Neural progenitor cell (in vitro differentiated cells): Measurements from ENCODE around the gene FBN2. TPM values are rescaled to one million over a fixed set of nuclear protein-coding genes. Genes with fewer than 3 reads are reported as not detected.

Experiments
- DNase-seq: peaks from one replicate; pipeline ENCODE4 v3.0.0-alpha.2; 2016; ENCODE audit warnings: low spot score
- H2AFZ ChIP-seq: fragments of 200-600 bp; sonication (generic); replicated peaks from 2 replicates; pipeline ENCODE4 v1.6.1; 2016; ENCODE audit warnings: antibody characterized with exemption
- H3F3A ChIP-seq: fragments of 200-600 bp; sonication (generic); 2 replicates; pipeline ENCODE4 v1.6.1; 2016; ENCODE audit warnings: antibody characterized with exemption, low read depth
- H3K27ac ChIP-seq: fragments of 200-600 bp; sonication (generic); 2 replicates; pipeline ENCODE4 v1.5.1; 2016; ENCODE audit warnings: mild to moderate bottlenecking
- H3K27me3 ChIP-seq: fragments of 200-600 bp; sonication (generic); 2 replicates; pipeline ENCODE4 v1.6.1; 2016; ENCODE audit warnings: mild to moderate bottlenecking, moderate library complexity
- H3K36me3 ChIP-seq: fragments of 200-600 bp; sonication (generic); 2 replicates; pipeline ENCODE4 v1.5.1; 2016
- H3K4me1 ChIP-seq: fragments of 200-600 bp; sonication (generic); 2 replicates; pipeline ENCODE4 v1.6.1; 2016; ENCODE audit warnings: mixed run types
- H3K4me2 ChIP-seq: fragments of 200-600 bp; sonication (generic); 2 replicates; pipeline ENCODE4 v1.6.1; 2016
- H3K4me3 ChIP-seq: fragments of 200-600 bp; sonication (generic); 2 replicates; pipeline ENCODE4 v1.5.1; 2016
- H3K79me2 ChIP-seq: fragments of 200-600 bp; sonication (generic); 2 replicates; pipeline ENCODE4 v1.6.1; 2016; ENCODE audit warnings: low read depth
- H3K9ac ChIP-seq: fragments of 200-600 bp; sonication (generic); 2 replicates; pipeline ENCODE4 v1.6.1; 2016
- H3K9me3 ChIP-seq: fragments of 200-600 bp; sonication (generic); 2 replicates; pipeline ENCODE4 v1.5.1; 2016; ENCODE audit warnings: low read depth
- H4K20me1 ChIP-seq: fragments of 200-600 bp; sonication (generic); 2 replicates; pipeline ENCODE4 v1.6.1; 2016; ENCODE audit warnings: low read depth
- H3K27ac Mint-ChIP-seq: 3 replicates; pipeline ENCODE4 v1.8.0; 2021; ENCODE audit warnings: mixed read lengths
- H3K27me3 Mint-ChIP-seq: 2 replicates; pipeline ENCODE4 v1.8.0; 2022; ENCODE audit warnings: low read depth, mild to moderate bottlenecking, inconsistent platforms, moderate library complexity, mixed read lengths; ENCODE audit not compliant: insufficient read depth
- H3K36me3 Mint-ChIP-seq: 3 replicates; pipeline ENCODE4 v1.8.0; 2021; ENCODE audit warnings: mixed read lengths
- H3K4me1 Mint-ChIP-seq: 3 replicates; pipeline ENCODE4 v1.8.0; 2021; ENCODE audit warnings: mixed read lengths
- H3K4me3 Mint-ChIP-seq: 3 replicates; pipeline ENCODE4 v1.8.0; 2021; ENCODE audit warnings: mild to moderate bottlenecking, moderate library complexity, mixed read lengths
- H3K9me3 Mint-ChIP-seq: 3 replicates; pipeline ENCODE4 v1.8.0; 2020; ENCODE audit warnings: mixed read lengths
- EZH2 ChIP-seq: fragments of 200-600 bp; sonication (generic); IDR thresholded peaks from 2 replicates; pipeline ENCODE4 v1.6.1; 2017; ENCODE audit warnings: antibody characterized with exemption, mild to moderate bottlenecking, moderate library complexity
- EZH2phosphoT487 ChIP-seq: fragments of 200-600 bp; sonication (generic); IDR thresholded peaks from 2 replicates; pipeline ENCODE4 v1.6.1; 2017; ENCODE audit warnings: antibody characterized with exemption
- total RNA-seq: library from RNA; depleted of rRNA; stranded (reverse); fragments of >200 nt; gene quantifications from 2 replicates; pipeline ENCODE4 v1.2.3, GENCODE V29; 2015; ENCODE audit warnings: low replicate concordance
- TF ChIP-seq, protein P1 (sequence below): fragments of 200-600 bp; sonication (generic); IDR thresholded peaks from 2 replicates; pipeline ENCODE4 v1.5.1; 2017; ENCODE audit warnings: antibody characterized with exemption, mild to moderate bottlenecking

FBN2 gene
- total RNA-seq, 1 donor from 2014 or later: 88.1 TPM

DNA sequence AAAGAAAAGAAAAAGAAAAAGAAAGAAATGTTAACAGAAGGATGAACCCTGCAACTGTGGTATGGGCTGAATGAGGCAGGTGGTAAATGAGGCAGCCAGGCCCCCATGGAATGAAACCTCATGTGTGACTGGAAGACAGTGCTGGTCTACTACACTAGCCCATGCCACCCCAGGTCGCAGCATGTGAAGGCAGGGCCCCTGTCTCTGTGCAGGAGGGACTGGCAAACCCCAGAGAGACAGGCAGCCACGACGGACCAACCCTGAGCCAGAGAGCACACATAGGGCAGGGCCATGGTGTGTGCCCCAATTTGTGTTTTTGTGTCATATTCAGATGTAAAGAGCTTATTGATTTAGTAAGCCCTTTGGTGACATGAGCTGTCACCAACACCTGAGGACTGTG, 198.5 kb downstream of the FBN2 start:
- Histone ChIP-seq H3K4me3 (no peak overlapping the region), H3K4me1 (no peaks in the 10 kb centered on the region), H3K79me2 (no peaks in the 10 kb centered on the region), H3K36me3 (peaks cover 14% of the 10 kb centered on the region), H3K9me3 (no peaks in the 10 kb centered on the region), H3K4me2 (no peak overlapping the region), H3K9ac (no peak overlapping the region), H3F3A (no peaks in the 10 kb centered on the region), H3K27me3 (no peaks in the 10 kb centered on the region), H2AFZ (no peak overlapping the region), H3K27ac (no peak overlapping the region), H4K20me1 (no peaks in the 10 kb centered on the region)
- Mint-ChIP-seq H3K4me3 (no peak overlapping the region), H3K9me3 (no peaks in the 10 kb centered on the region), H3K4me1 (no peaks in the 10 kb centered on the region), H3K36me3 (peaks cover 34% of the 10 kb centered on the region), H3K27me3 (no peaks in the 10 kb centered on the region), H3K27ac (no peak overlapping the region)
- no peak for DNase-seq
- no peak for TF ChIP-seq EZH2phosphoT487
- no peak for TF ChIP-seq EZH2
- TF ChIP-seq, protein P1, sequence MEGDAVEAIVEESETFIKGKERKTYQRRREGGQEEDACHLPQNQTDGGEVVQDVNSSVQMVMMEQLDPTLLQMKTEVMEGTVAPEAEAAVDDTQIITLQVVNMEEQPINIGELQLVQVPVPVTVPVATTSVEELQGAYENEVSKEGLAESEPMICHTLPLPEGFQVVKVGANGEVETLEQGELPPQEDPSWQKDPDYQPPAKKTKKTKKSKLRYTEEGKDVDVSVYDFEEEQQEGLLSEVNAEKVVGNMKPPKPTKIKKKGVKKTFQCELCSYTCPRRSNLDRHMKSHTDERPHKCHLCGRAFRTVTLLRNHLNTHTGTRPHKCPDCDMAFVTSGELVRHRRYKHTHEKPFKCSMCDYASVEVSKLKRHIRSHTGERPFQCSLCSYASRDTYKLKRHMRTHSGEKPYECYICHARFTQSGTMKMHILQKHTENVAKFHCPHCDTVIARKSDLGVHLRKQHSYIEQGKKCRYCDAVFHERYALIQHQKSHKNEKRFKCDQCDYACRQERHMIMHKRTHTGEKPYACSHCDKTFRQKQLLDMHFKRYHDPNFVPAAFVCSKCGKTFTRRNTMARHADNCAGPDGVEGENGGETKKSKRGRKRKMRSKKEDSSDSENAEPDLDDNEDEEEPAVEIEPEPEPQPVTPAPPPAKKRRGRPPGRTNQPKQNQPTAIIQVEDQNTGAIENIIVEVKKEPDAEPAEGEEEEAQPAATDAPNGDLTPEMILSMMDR: no peak

- no peaks in the 10 kb centered on the region for H3K4me1 Mint-ChIP-seq
- Histone ChIP-seq H3K36me3 (peaks cover 10% of the 10 kb centered on the region), H3K27me3 (no peaks in the 10 kb centered on the region), H3K4me1 (no peaks in the 10 kb centered on the region), H3K79me2 (no peaks in the 10 kb centered on the region), H3K4me2 (no peak overlapping the region), H3K27ac (no peak overlapping the region), H3K9ac (no peak overlapping the region), H3K4me3 (no peak overlapping the region), H3F3A (no peaks in the 10 kb centered on the region), H2AFZ (no peak overlapping the region), H3K9me3 (no peaks in the 10 kb centered on the region), H4K20me1 (no peaks in the 10 kb centered on the region)
- TF ChIP-seq EZH2 (no peak), EZH2phosphoT487 (no peak)
- TF ChIP-seq, protein P1: no peak
- no peak overlapping the region for H3K27ac Mint-ChIP-seq
- peaks cover 37% of the 10 kb centered on the region for H3K36me3 Mint-ChIP-seq
- no peaks in the 10 kb centered on the region for H3K9me3 Mint-ChIP-seq
- H3K27me3 Mint-ChIP-seq: no peaks in the 10 kb centered on the region
- no peak for DNase-seq
- H3K4me3 Mint-ChIP-seq: no peak overlapping the region
These were observed 199.4 kb downstream of the FBN2 start for GRCh38 chr5:128338649-128339048.

- H3K27me3 ChIP-seq: no peaks in the 10 kb centered on the region
- no peaks in the 10 kb centered on the region for H3K27me3 Mint-ChIP-seq
- DNase-seq: no peak
- TF ChIP-seq EZH2: no peak
- TF ChIP-seq, protein P1: no peak
- no peak for TF ChIP-seq EZH2phosphoT487
- H3F3A ChIP-seq: no peaks in the 10 kb centered on the region
- H3K27ac Mint-ChIP-seq: no peak overlapping the region
- H3K36me3 Mint-ChIP-seq: peaks cover 38% of the 10 kb centered on the region
- H3K4me3 ChIP-seq: no peak overlapping the region
- H3K4me1 ChIP-seq: no peaks in the 10 kb centered on the region
- no peak overlapping the region for H2AFZ ChIP-seq
- H4K20me1 ChIP-seq: no peaks in the 10 kb centered on the region
- peaks cover 21% of the 10 kb centered on the region for H3K36me3 ChIP-seq
- H3K27ac ChIP-seq: no peak overlapping the region
- H3K9ac ChIP-seq: no peak overlapping the region
- no peaks in the 10 kb centered on the region for H3K9me3 ChIP-seq
- H3K9me3 Mint-ChIP-seq: no peaks in the 10 kb centered on the region
- H3K4me2 ChIP-seq: no peak overlapping the region
- H3K4me1 Mint-ChIP-seq: no peaks in the 10 kb centered on the region
- no peaks in the 10 kb centered on the region for H3K79me2 ChIP-seq
- no peak overlapping the region for H3K4me3 Mint-ChIP-seq
These were observed 202.7 kb downstream of the FBN2 start for GRCh38 chr5:128335339-128335738.
